HG03095 (cell line): ENCODE data around the gene ITGA11.

ENCODE experiments used
- ATAC-seq: cut with Tn5 transposase; IDR thresholded peaks from one replicate; pipeline ENCODE4 v1.9.1; 2021; ENCODE audit warnings: moderate library complexity; ENCODE audit not compliant: unreplicated experiment

The ITGA11 gene

DNA sequence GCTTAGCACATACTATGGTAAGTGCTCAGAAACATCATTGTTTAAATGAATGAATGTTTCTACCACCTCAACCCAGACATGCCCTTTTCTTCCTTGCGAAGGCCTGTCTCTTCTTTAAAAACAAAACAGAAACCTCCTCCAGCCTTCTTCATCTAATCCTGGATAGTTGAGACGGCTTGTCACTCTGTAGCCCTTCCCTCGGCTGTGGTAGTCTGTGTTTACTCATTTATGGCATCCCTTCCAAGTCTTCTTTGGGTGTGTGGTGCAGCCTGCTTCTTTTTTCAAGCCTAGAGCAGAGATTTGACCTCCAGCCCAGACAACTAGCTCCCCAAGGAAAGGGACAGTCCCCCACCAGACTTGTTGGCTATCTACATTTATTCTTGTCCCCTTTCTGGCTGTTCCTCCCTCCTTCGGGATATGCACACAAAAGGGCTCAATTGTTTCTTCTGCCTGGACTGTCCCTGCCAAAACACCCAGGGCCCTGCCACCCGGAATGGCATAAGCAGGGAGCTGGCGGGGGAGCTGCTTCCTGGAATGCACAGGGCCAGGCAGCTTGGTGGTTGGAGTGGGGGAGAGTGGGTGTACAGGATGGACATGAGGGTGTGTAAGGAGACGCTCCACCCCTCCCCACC lies 67.8 kb downstream of the ITGA11 start:
- no peak for ATAC-seq

DNA sequence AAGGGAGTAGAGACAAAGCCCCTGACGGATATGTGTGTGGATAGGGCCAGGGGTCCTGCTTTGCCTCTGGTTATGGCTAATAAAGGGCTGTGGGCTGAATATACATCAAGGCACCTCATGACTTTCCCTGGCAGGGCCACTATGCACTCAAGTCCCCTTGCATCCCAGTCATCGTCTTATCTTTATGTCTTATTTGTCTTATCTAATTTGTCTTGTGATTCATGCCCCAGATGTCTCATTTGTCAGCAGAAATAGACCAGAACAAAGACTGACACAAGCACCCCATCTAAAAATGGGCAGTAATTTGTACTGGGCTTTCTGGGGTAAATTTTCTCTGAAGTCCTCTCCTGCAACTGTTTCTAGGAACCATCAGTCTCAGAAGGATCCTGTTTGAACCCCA lies 68.6 kb downstream of the ITGA11 start:
- ATAC-seq = no peak

- no peak for ATAC-seq
These were observed 69.3 kb downstream of the ITGA11 start for GRCh38 chr15:68362537-68363126.

DNA sequence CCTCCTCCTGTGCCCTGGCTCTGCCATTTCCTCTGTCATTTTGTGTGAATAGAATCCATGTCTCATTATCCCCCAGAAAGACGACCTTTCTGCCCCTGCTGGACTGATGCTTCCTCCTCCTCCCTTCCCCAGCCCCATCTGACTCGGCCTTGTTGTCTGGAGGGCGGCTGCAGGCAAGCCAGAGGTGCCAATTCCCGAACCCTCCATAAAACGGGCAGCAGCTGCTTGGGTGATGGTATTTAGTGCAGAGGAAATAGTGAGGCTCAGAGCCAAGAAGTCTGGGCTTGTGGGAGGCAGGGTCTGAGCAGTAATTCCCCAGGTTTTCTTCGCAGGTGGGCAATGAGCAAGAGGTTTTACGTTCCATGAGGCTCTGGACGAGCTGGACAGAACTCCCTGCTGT lies 71.2 kb downstream of the ITGA11 start:
- ATAC-seq = no peak

DNA sequence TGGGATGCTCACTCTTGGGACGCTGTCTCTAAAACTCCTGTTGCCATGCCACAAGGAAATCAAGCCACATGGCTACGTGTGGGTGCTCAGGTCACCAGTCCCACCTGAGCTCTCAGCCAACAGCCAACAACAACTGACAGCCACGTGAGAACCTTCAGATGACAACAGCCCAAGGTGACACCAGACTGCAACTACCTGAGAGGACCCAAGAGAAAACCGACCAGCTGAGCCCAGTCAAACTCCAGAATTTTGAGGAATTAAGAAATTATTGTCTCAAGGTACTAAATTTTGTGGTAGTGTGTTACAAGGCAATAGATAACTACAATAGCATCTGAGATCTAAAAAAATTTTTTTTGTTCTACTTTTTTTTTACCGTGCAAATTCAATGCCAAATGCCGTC lies 75.2 kb downstream of the ITGA11 start:
- ATAC-seq = no peak

GRCh38 chr15:68354923-68355322 lies 77.0 kb downstream of the ITGA11 start:
- no peak for ATAC-seq

GRCh38 chr15:68354268-68354667 lies 77.7 kb downstream of the ITGA11 start:
- ATAC-seq = no peak

DNA sequence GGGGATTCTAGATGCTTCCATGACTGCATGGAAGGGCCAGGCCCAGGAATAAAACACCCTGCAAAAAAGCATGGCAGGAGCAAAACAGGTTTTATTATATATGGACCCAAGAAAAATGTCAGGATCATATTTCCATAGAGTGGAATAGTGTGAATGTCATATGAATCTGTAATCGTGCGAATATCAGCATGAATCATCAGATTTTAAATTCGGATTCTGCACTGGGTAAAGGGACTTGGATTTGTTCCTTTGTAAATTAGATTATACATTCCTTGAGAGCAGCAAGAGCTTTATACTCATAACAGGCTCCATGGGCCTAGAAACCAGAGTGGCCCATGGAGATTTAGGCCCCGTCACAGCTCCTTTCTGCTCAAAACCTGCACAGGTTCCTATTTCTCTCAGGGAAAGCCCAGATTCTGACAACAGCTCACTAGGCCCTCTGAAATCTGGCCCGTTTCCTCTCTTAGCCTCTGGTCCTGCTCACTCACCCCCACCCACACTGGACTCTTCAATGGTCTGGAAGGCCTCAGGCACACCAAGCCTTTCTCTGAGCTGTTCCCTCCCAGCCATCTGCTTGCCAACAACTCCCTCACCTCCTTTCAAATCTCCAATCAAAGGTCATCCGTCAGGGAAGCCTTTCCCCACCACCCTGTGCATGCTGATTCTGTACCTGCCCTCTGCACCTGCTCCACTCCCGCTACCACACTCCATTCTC lies 78.4 kb downstream of the ITGA11 start:
- no peak for ATAC-seq

GRCh38 chr15:68352401-68353062 lies 79.4 kb downstream of the ITGA11 start:
- ATAC-seq = no peak

DNA sequence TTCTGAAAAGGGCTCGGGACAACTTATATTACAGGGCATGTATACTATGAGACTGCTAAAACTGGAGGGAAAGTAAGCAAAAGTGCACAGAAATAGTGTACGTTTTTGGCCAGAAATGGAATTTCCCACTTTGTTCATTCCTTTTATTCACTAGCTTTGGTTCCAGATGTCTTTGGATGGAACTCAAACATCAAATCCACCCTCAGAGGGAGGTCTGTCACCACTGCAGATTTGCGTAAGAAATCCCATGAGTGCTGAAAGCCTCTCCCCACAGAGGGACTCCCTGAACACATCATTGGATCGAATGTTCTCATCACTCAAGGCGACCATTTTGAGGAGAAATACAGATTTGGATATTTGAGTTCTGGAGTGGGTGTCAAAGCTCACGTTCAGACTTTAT lies 82.8 kb downstream of the ITGA11 start:
- ATAC-seq = no peak

DNA sequence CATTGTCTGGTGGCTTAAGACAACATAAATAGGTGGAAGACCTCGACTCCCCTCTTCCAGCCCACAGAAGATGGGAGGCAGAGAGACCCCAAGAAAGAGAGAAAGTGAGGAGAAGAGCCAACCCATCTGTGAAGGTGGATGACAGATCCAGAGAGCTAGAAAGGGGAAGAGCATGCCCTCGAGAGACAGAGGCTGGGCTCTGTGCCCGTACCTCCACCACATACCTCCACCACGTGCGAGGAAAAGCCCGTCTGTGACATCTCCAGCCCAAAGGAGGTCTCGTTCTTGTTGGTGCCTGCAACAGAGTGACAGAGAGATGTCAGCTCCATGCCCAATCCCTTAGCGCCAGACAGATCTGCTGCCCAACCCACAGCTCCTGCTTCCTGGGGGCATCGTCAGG lies 83.4 kb downstream of the ITGA11 start:
- ATAC-seq = no peak

- ATAC-seq = no peak
These were observed 83.9 kb downstream of the ITGA11 start for GRCh38 chr15:68348081-68348480.

DNA sequence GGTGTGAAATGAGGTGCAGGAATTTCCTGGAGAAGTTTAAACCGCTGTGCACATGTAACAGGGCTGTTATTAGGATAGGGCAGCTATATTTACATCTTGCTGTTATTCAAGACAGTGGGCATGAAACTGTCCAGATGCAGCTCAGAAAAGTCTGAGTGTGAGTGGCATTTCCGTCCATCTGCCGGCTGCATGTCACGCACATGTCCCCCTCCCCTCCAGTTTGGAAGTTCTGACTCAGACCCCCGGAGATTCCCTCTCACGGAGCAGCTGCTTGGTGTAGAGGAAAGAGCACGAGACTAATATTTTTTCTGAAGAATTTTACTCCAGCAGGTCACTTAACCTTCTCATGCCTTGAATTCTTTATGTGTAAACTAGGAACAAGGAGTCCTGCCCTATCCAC lies 84.6 kb downstream of the ITGA11 start:
- ATAC-seq = no peak

- ATAC-seq = no peak
These were observed 85.0 kb downstream of the ITGA11 start for GRCh38 chr15:68346979-68347378.

GRCh38 chr15:68345481-68345880 lies 86.5 kb downstream of the ITGA11 start:
- no peak for ATAC-seq

GRCh38 chr15:68344600-68344999 lies 87.4 kb downstream of the ITGA11 start:
- ATAC-seq = no peak

DNA sequence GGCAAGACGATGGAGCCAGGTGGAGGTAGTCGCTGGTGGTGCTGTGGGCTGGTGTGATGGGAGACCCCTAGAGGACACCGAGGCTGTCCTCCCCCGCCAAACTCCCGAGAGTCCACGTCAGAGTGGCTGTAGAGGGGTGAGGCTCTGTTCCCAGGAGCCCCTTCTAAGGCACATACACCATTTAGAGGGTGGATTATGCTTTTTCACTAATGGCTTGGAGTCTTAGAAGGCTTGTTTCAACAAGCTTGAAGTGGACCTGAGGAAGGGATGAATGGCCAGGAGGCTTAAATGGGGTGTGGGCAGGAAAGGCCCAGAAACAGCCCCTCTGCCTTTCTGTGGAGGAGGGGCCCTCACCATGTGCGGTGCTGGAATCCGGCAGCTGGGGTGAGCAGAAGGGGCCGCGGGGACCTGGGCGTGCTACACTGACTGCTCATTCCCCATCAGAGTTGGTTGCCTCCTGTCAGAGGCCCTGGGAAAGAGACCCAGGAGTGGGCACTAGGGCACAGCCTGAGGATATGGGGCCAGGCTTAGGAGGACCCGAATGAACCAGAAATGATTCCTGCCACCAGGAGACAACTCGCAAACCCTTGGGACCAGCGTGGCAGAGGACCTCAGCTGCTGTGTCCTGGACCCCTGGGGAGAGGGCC lies 88.3 kb downstream of the ITGA11 start:
- no peak for ATAC-seq

- no peak for ATAC-seq
These were observed 89.9 kb downstream of the ITGA11 start for GRCh38 chr15:68341760-68342725.

DNA sequence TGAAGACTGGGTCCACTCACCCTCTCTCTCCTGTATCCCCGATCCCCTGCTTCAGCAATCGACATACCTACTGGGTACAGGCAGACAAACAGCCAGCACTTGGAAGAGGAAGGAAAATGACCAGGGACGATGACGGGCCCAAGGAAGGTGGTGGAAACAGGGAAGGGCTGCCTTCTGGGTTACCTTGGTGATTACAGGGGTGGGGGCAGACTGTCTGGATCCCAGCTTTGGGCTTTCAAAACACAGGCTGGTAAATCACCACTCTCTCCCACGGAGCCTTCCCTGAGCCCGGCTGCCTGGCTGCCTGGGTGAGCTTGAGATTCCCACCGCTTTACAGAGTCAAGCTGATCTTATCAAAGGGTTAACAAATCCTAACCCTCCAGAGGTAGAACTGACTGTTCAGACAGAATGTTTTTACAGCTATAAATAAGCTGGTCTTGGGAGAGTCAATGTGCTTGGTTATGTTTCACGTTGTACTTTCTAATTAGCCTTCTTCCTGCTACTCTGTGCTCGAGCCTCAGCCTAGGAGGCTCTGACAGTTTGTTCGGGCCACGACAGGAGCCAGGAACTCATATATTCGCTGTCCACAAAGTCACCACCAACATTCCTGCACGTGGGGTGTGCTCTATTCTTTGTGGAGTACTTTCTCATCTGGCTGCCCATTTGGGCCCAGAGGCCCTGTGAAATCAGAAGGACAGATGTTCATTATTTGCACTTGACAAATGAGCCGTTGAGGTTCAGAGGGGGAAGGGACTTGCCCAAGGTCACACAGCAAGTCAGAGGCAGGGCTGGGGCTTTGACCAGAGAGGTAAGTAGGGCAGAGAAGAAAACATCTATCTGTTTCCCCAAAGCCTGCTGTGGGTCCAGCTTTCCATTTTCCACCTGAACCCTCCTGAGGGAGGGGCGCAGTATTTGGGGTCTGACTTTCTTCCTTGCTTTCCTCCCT lies 91.0 kb downstream of the ITGA11 start:
- no peak for ATAC-seq
